ENCODE data around the gene FCRLB. TPM values are rescaled to one million over a fixed set of nuclear protein-coding genes. Genes with fewer than 3 reads are reported as not detected.

The FCRLB gene
- total and polyA plus RNA-seq, 4 donors, result 0.33 to 2.9 (median 0.57) TPM

GRCh38 chr1:161739865-161740566 lies 18.7 kb downstream of the FCRLB start:
- DNase-seq (ENCODE audit: low spot score), result no peak
- Histone ChIP-seq H3K4me3 (ENCODE audit: low read depth in 1 of 3, low read length in 3 of 3) (no peak overlapping the region), H3K27ac (ENCODE audit: low read depth in 1 of 2, low read length in 2 of 2) (peak overlapping the region in 1 of 2 donors; percentile 12), H3K36me3 (ENCODE audit: control insufficient read depth in 4 of 4, insufficient read depth in 3 of 4, low read depth in 1 of 4, low read length in 3 of 4) (no peaks in the 10 kb centered on the region), H3K4me1 (ENCODE audit: control insufficient read depth in 4 of 4, insufficient read depth in 4 of 4, low read length in 3 of 4) (no peaks in the 10 kb centered on the region), H3K9ac (ENCODE audit: low read depth in 1 of 2, low read length in 2 of 2) (no peak overlapping the region), H3K9me3 (ENCODE audit: control insufficient read depth in 4 of 4, low read length in 3 of 4) (no peaks in the 10 kb centered on the region), H3K27me3 (ENCODE audit: control insufficient read depth in 4 of 4, insufficient read depth in 4 of 4, low read length in 3 of 4) (no peaks in the 10 kb centered on the region)
- peak in 1 of 2 donors; percentile 16 for TF ChIP-seq RAD21 (IDR thresholded peaks at IDR 0.05)
- no peak for TF ChIP-seq REST (IDR thresholded peaks at IDR 0.05)
- peak; percentile 40 for TF ChIP-seq MAX (IDR thresholded peaks at IDR 0.05)
- TF ChIP-seq RXRA (IDR thresholded peaks at IDR 0.05), result peak in 1 of 2 donors; percentile 10
- 72% methylated on average over 8 of the region's 8 CpGs for WGBS

GRCh38 chr1:161740921-161741320 lies 19.6 kb downstream of the FCRLB start:
- 60% methylated on average over 6 of the region's 6 CpGs for WGBS
- DNase-seq (ENCODE audit: low spot score), result no peak
- Histone ChIP-seq H3K4me1 (ENCODE audit: control insufficient read depth in 4 of 4, insufficient read depth in 4 of 4, low read length in 3 of 4) (no peaks in the 10 kb centered on the region), H3K9me3 (ENCODE audit: control insufficient read depth in 4 of 4, low read length in 3 of 4) (no peaks in the 10 kb centered on the region), H3K27me3 (ENCODE audit: control insufficient read depth in 4 of 4, insufficient read depth in 4 of 4, low read length in 3 of 4) (no peaks in the 10 kb centered on the region), H3K36me3 (ENCODE audit: control insufficient read depth in 4 of 4, insufficient read depth in 3 of 4, low read depth in 1 of 4, low read length in 3 of 4) (no peaks in the 10 kb centered on the region), H3K9ac (ENCODE audit: low read depth in 1 of 2, low read length in 2 of 2) (no peak overlapping the region), H3K4me3 (ENCODE audit: low read depth in 1 of 3, low read length in 3 of 3) (no peak overlapping the region), H3K27ac (ENCODE audit: low read depth in 1 of 2, low read length in 2 of 2) (no peak overlapping the region)
- TF ChIP-seq FOXA2 (IDR thresholded peaks at IDR 0.05), result no peak
- TF ChIP-seq RXRA (IDR thresholded peaks at IDR 0.05), result no peak
- no peak for TF ChIP-seq JUND (IDR thresholded peaks at IDR 0.05)
- no peak for TF ChIP-seq CTCF (IDR thresholded peaks at IDR 0.05; ENCODE audit: low read depth, low read length, missing input control)
- TF ChIP-seq TAF1 (conservative IDR thresholded peaks at IDR 0.05), result no peak
- TF ChIP-seq ZBTB33 (IDR thresholded peaks at IDR 0.05), result no peak
- no peak for TF ChIP-seq SP1 (IDR thresholded peaks at IDR 0.05)
- no peak for TF ChIP-seq NR2F2 (IDR thresholded peaks at IDR 0.05)
- no peak for TF ChIP-seq YY1 (IDR thresholded peaks at IDR 0.05)
- no peak for TF ChIP-seq HNF4A (conservative IDR thresholded peaks at IDR 0.05)
- no peak for TF ChIP-seq FOXA1 (IDR thresholded peaks at IDR 0.05)
- no peak for TF ChIP-seq EGR1 (IDR thresholded peaks at IDR 0.05; ENCODE audit: low read depth in 2 of 2)
- TF ChIP-seq GABPA (IDR thresholded peaks at IDR 0.05 in 1 of 2, conservative IDR thresholded peaks at IDR 0.05 in 1 of 2), result no peak
- no peak for TF ChIP-seq HNF4G (IDR thresholded peaks at IDR 0.05)
- TF ChIP-seq ATF3 (IDR thresholded peaks at IDR 0.05), result no peak
- TF ChIP-seq REST (IDR thresholded peaks at IDR 0.05), result no peak
- TF ChIP-seq MAX (IDR thresholded peaks at IDR 0.05), result no peak
- no peak for TF ChIP-seq RAD21 (IDR thresholded peaks at IDR 0.05)
